Nephron (organoid): ENCODE data around the gene KCNH1.

Experiments used
- H3K27ac Mint-ChIP-seq, 3 experiments: 2 replicates each; pipeline ENCODE4 v1.8.0; 2020; ENCODE audit warnings: mixed read lengths in 3 of 3, mild to moderate bottlenecking in 2 of 3, moderate library complexity in 1 of 3
- H3K27me3 Mint-ChIP-seq: 2 replicates; pipeline ENCODE4 v1.8.0; 2021; ENCODE audit warnings: low read depth, mild to moderate bottlenecking, moderate library complexity, mixed read lengths
- H3K36me3 Mint-ChIP-seq: 2 replicates; pipeline ENCODE4 v1.8.0; 2020; ENCODE audit warnings: low read depth, mixed read lengths
- H3K4me1 Mint-ChIP-seq: 2 replicates; pipeline ENCODE4 v1.8.0; 2020; ENCODE audit warnings: mixed read lengths
- H3K4me3 Mint-ChIP-seq, 3 experiments: 2 replicates each; pipeline ENCODE4 v1.8.0; 2020; ENCODE audit warnings: mild to moderate bottlenecking in 3 of 3, mixed read lengths in 3 of 3, moderate library complexity in 2 of 3
- H3K9me3 Mint-ChIP-seq: 2 replicates; pipeline ENCODE4 v1.8.0; 2020; ENCODE audit warnings: mixed read lengths
- TF ChIP-seq, protein P1 (sequence below), 3 experiments: fragments of 200-600 bp; sonication (generic); IDR thresholded peaks; one replicate each; pipeline ENCODE4 v1.5.0; 2021; ENCODE audit warnings: antibody characterized with exemption in 3 of 3; ENCODE audit not compliant: unreplicated experiment in 3 of 3

Gene KCNH1

DNA sequence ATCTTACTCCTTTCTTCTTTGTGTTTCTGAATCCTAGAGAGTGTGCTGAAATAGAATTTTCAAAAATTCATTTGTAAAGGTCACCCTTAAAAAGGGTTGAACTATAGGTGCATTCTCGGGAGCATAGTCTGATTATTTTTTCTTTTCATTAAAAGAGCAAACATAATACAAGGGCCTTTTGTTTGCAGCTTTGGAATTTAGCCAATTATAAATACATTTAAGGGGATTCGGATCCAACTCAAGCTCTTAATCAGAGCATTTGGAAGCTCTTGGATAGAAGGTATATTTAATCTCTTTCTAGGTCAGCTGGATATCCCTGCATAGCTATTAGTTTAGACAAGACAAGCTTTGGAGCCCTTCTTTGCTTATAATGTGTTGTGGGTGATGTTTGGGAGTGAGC, 483.5 kb downstream of the KCNH1 start:
- no peak overlapping the region for H3K27ac Mint-ChIP-seq
- no peak overlapping the region for H3K4me3 Mint-ChIP-seq
- TF ChIP-seq, protein P1, sequence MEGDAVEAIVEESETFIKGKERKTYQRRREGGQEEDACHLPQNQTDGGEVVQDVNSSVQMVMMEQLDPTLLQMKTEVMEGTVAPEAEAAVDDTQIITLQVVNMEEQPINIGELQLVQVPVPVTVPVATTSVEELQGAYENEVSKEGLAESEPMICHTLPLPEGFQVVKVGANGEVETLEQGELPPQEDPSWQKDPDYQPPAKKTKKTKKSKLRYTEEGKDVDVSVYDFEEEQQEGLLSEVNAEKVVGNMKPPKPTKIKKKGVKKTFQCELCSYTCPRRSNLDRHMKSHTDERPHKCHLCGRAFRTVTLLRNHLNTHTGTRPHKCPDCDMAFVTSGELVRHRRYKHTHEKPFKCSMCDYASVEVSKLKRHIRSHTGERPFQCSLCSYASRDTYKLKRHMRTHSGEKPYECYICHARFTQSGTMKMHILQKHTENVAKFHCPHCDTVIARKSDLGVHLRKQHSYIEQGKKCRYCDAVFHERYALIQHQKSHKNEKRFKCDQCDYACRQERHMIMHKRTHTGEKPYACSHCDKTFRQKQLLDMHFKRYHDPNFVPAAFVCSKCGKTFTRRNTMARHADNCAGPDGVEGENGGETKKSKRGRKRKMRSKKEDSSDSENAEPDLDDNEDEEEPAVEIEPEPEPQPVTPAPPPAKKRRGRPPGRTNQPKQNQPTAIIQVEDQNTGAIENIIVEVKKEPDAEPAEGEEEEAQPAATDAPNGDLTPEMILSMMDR (IDR thresholded peaks at IDR 0.05; ENCODE audit: unreplicated experiment in 3 of 3), result no peak
- no peaks in the 10 kb centered on the region for H3K36me3 Mint-ChIP-seq
- H3K9me3 Mint-ChIP-seq, result peaks cover 6% of the 10 kb centered on the region
- H3K27me3 Mint-ChIP-seq, result no peaks in the 10 kb centered on the region
- H3K4me1 Mint-ChIP-seq, result peaks cover 39% of the 10 kb centered on the region

DNA sequence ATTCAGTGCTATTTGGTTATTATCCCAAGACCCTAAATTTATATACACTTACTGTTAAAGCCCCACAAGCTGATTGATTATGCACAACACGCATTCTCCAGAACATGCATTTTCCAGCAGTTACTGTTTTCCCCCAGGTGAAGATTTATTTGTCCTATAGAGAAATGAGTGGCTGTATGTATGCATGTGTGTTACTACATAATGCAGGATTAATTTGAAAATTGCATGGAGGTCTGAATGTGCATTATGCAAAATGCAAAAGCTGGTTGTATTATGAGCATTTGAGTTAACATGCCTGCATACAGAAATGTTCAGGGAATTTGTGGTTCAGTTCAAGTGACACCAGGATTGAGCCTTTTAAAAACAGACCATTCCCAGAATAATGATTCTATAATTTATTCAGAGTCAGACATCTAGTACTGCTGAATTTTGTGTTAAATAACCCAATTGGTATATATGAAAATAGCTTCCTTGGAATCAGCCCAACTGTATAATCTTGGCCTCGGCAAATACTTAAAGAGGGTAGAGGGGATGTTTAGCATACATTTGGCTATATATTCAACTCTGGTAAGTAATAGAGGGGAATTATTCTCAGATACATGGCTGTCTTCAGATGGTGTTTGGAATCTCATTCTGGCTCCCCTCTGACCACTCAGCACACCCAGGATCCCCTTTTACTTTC, 485.2 kb downstream of the KCNH1 start:
- Mint-ChIP-seq H3K9me3 (peaks cover 3% of the 10 kb centered on the region), H3K27ac (peak overlapping the region in 2 of 3 experiments; percentile 12 to 42), H3K36me3 (no peaks in the 10 kb centered on the region), H3K4me1 (peaks cover 39% of the 10 kb centered on the region), H3K4me3 (no peak overlapping the region), H3K27me3 (no peaks in the 10 kb centered on the region)
- TF ChIP-seq, protein P1 (IDR thresholded peaks at IDR 0.05; ENCODE audit: unreplicated experiment in 3 of 3), result no peak

- Mint-ChIP-seq H3K27ac (peak overlapping the region; percentile 12 to 42 (median 21)), H3K36me3 (no peaks in the 10 kb centered on the region), H3K4me3 (peak overlapping the region in 1 of 3 experiments; percentile 0), H3K27me3 (no peaks in the 10 kb centered on the region), H3K4me1 (peaks cover 39% of the 10 kb centered on the region), H3K9me3 (no peaks in the 10 kb centered on the region)
- TF ChIP-seq, protein P1 (IDR thresholded peaks at IDR 0.05; ENCODE audit: unreplicated experiment in 3 of 3), result no peak
These were observed 486.3 kb downstream of the KCNH1 start for GRCh38 chr1:210647406-210648333.

GRCh38 chr1:210646258-210646616, 487.7 kb downstream of the KCNH1 start:
- H3K4me1 Mint-ChIP-seq, result peaks cover 39% of the 10 kb centered on the region
- TF ChIP-seq, protein P1 (IDR thresholded peaks at IDR 0.05; ENCODE audit: unreplicated experiment in 3 of 3), result no peak
- H3K27ac Mint-ChIP-seq, result peak overlapping the region; percentile 40 to 55 (median 47)
- H3K36me3 Mint-ChIP-seq, result no peaks in the 10 kb centered on the region
- H3K9me3 Mint-ChIP-seq, result no peaks in the 10 kb centered on the region
- no peaks in the 10 kb centered on the region for H3K27me3 Mint-ChIP-seq
- H3K4me3 Mint-ChIP-seq, result no peak overlapping the region

GRCh38 chr1:210645582-210646257, 488.2 kb downstream of the KCNH1 start:
- TF ChIP-seq, protein P1 (IDR thresholded peaks at IDR 0.05; ENCODE audit: unreplicated experiment in 3 of 3), result no peak

More at GRCh38 chr1:210645582-210646257, 488.2 kb downstream of the KCNH1 start:
- Mint-ChIP-seq H3K9me3 (no peaks in the 10 kb centered on the region), H3K27me3 (no peaks in the 10 kb centered on the region), H3K4me3 (no peak overlapping the region), H3K27ac (peak overlapping the region; percentile 16 to 55 (median 40)), H3K4me1 (peaks cover 39% of the 10 kb centered on the region), H3K36me3 (no peaks in the 10 kb centered on the region)
